ENCODE results near the gene SPOP. TPM values are rescaled to one million over a fixed set of nuclear protein-coding genes. Genes with fewer than 3 reads are reported as not detected.
"Not testable (repeated sequence)": the region's sequence is repeated elsewhere in the genome, so short reads cannot be mapped to it uniquely, and the experiment has no call there.

Gene SPOP
- total and polyA plus RNA-seq, 4 experiments from 2014 or later, result 83.1 to 126 (median 98.4) TPM

DNA sequence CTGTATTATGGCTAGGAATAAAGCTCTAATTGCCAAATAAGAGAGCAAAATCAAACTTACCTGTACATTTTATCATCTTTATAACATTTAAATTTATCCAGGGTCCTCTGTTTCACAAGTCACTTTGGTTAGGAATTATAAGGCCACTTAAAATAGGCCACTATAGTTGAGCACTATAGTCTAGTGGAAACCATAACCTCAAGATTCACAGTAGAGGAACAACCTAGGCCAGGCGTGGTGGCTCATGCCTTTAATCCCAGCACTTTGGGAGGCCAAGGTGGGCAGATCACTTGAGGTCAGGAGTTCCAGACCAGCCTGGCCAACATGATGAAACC is 31.9 kb downstream of the SPOP start:
- H3K27ac Mint-ChIP-seq, result peak overlapping the region in 4 of 7 donors; percentile 8 to 74 (median 61)

DNA sequence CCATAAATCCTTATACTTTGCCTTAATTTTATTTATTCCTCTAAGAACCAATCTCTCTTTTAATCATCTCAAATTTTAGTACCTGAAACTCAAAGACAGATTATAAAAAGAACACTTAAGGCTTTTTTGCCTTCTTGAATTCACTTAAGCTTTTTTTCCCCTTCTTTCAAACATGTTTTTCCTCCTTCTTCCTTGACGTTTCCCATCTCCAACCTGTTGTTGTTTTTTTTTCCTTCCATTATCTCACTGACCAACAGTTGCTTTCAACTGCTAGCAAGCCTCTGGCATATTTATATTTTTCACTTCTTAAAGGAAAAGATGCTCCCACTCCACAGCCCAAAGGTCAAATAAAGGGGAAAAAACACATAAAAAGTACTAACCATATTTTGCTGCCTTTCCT is 32.2 kb downstream of the SPOP start:
- peaks cover 28 to 61% (median 40%) of the 10 kb centered on the region in 4 donors for H3K4me1 Mint-ChIP-seq

More for the DNA sequence above, 31.9 kb downstream of the SPOP start:
- peaks cover 31% of the 10 kb centered on the region for H3K4me1 ChIP-seq (ENCODE audit: insufficient read depth, low read length)
- CTCF ChIA-PET (ENCODE audit: partially characterized antibody), result interaction anchor here (1.0 kb wide), 1 partner anchor 89 kb away, joined by 3 read pairs; no protein-coding TSS in a partner anchor
- H3K27me3 ChIP-seq (ENCODE audit: insufficient read depth, low read length); H3K27me3 Mint-ChIP-seq; H3K36me3 Mint-ChIP-seq; H3K9me3 Mint-ChIP-seq; H3K36me3 ChIP-seq (ENCODE audit: insufficient read depth, low read length); POLR2A ChIA-PET (ENCODE audit: partially characterized antibody); H3K9me3 ChIP-seq (ENCODE audit: control insufficient read depth in 1 of 2, low read length in 2 of 2); H3K27ac ChIP-seq (ENCODE audit: low read depth, low read length); DNase-seq; H3K4me3 ChIP-seq (ENCODE audit: low read length in 2 of 2): not testable (repeated sequence)
- Mint-ChIP-seq H3K4me3 (peak overlapping the region in 3 of 8 donors; percentile 16 to 50 (median 20)), H3K4me1 (peaks cover 28 to 61% (median 40%) of the 10 kb centered on the region in 4 donors)
- intact Hi-C loops (cut with micrococcal nuclease), result loop anchor here (10.0 kb wide), 1 partner anchor 51 kb away; no protein-coding TSS in a partner anchor

DNA sequence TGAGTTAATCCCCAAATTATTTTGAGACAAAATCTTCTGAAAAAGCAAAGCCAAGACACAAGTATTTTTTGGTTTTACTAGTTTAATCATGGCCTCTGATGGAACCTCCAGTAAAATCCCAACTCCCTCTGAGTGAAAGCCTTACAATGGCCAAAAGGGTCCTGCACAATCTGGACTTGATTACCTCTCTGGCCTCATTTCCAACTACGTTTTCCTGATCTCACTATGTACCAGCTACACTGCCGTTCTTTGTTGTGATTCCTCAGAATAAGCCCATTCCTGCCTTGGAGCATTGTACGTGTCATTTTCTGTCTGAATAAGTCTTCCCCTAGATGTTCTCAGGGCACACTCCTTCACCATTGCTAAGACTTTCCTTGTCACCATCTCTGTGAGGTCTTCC is 37.3 kb downstream of the SPOP start:
- no peaks in the 10 kb centered on the region for H3K9me3 ChIP-seq (ENCODE audit: control insufficient read depth in 1 of 2, low read length in 2 of 2)
- no peak overlapping the region for H3K27ac ChIP-seq (ENCODE audit: low read depth, low read length)
- intact Hi-C loops (cut with micrococcal nuclease), result loop anchor here (10.0 kb wide), 1 partner anchor 46 kb away; no protein-coding TSS in a partner anchor
- Mint-ChIP-seq H3K4me1 (peaks cover 17 to 47% (median 29%) of the 10 kb centered on the region in 4 donors), H3K9me3 (no peaks in the 10 kb centered on the region), H3K4me3 (no peak overlapping the region), H3K27me3 (no peaks in the 10 kb centered on the region), H3K36me3 (peaks cover 14 to 21% of the 10 kb centered on the region in 2 donors), H3K27ac (no peak overlapping the region)
- ChIA-PET POLR2A (ENCODE audit: partially characterized antibody) (no interaction called here), CTCF (ENCODE audit: partially characterized antibody) (no interaction called here)
- H3K4me3 ChIP-seq (ENCODE audit: low read length in 2 of 2), result no peak overlapping the region
- H3K36me3 ChIP-seq (ENCODE audit: insufficient read depth, low read length), result peaks cover 5% of the 10 kb centered on the region
- H3K4me1 ChIP-seq (ENCODE audit: insufficient read depth, low read length), result peaks cover 4% of the 10 kb centered on the region
- H3K27me3 ChIP-seq (ENCODE audit: insufficient read depth, low read length), result no peaks in the 10 kb centered on the region
- no peak for DNase-seq

More for the DNA sequence above, 32.2 kb downstream of the SPOP start:
- H3K9me3 Mint-ChIP-seq, result peaks cover 0 to 1% (median 0%) of the 10 kb centered on the region in 8 donors
- Histone ChIP-seq H3K9me3 (ENCODE audit: control insufficient read depth in 1 of 2, low read length in 2 of 2) (no peaks in the 10 kb centered on the region), H3K4me3 (ENCODE audit: low read length in 2 of 2) (no peak overlapping the region), H3K36me3 (ENCODE audit: insufficient read depth, low read length) (no peaks in the 10 kb centered on the region), H3K4me1 (ENCODE audit: insufficient read depth, low read length) (peaks cover 31% of the 10 kb centered on the region), H3K27ac (ENCODE audit: low read depth, low read length) (no peak overlapping the region), H3K27me3 (ENCODE audit: insufficient read depth, low read length) (no peaks in the 10 kb centered on the region)
- no peak for DNase-seq
- H3K4me3 Mint-ChIP-seq, result peak overlapping the region in 1 of 8 donors; percentile 39
- no peaks in the 10 kb centered on the region for H3K27me3 Mint-ChIP-seq
- intact Hi-C loops (cut with micrococcal nuclease), result loop anchor here (10.0 kb wide), 1 partner anchor 51 kb away; no protein-coding TSS in a partner anchor
- H3K36me3 Mint-ChIP-seq, result peaks cover 7 to 13% of the 10 kb centered on the region in 2 donors
- POLR2A ChIA-PET (ENCODE audit: partially characterized antibody), result no interaction called here
- CTCF ChIA-PET (ENCODE audit: partially characterized antibody), result no interaction called here
- peak overlapping the region; percentile 8 to 80 (median 45) for H3K27ac Mint-ChIP-seq

DNA sequence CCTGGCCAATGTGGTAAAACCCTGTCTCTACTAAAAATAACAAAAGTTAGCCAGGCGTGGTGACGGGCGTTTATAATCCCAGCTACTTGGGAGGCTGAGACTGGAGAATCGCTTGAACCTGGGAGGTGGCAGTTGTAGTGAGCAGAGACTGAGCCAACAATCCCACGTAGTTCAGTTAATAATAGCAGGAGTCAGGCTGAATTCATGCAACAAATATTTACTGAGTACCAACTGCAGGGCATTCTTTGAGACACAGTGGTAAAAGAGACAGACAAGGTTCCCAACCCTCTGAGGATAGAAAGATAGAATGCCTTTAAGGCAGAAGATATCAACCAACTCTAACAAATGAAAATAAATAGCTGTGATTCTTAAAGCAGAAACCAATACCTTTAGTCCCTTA is 39.1 kb downstream of the SPOP start:
- no peak overlapping the region for H3K4me3 Mint-ChIP-seq
- no peak for DNase-seq
- intact Hi-C loops (cut with micrococcal nuclease), result no loop called here
- no peaks in the 10 kb centered on the region for H3K9me3 Mint-ChIP-seq
- peaks cover 17 to 41% (median 30%) of the 10 kb centered on the region in 4 donors for H3K4me1 Mint-ChIP-seq
- H3K27me3 ChIP-seq (ENCODE audit: insufficient read depth, low read length), result no peaks in the 10 kb centered on the region
- H3K27me3 Mint-ChIP-seq, result no peaks in the 10 kb centered on the region
- H3K4me1 ChIP-seq (ENCODE audit: insufficient read depth, low read length), result no peaks in the 10 kb centered on the region
- H3K36me3 Mint-ChIP-seq, result peaks cover 19 to 21% of the 10 kb centered on the region in 2 donors
- no peak overlapping the region for H3K4me3 ChIP-seq (ENCODE audit: low read length in 2 of 2)
- H3K27ac ChIP-seq (ENCODE audit: low read depth, low read length), result no peak overlapping the region
- ChIA-PET POLR2A (ENCODE audit: partially characterized antibody) (no interaction called here), CTCF (ENCODE audit: partially characterized antibody) (no interaction called here)
- H3K36me3 ChIP-seq (ENCODE audit: insufficient read depth, low read length), result peaks cover 5% of the 10 kb centered on the region
- no peak overlapping the region for H3K27ac Mint-ChIP-seq
- no peaks in the 10 kb centered on the region for H3K9me3 ChIP-seq (ENCODE audit: control insufficient read depth in 1 of 2, low read length in 2 of 2)

GRCh38 chr17:49637739-49638138 is 40.2 kb downstream of the SPOP start:
- ChIA-PET CTCF (ENCODE audit: partially characterized antibody) (no interaction called here), POLR2A (ENCODE audit: partially characterized antibody) (no interaction called here)
- H3K27me3 Mint-ChIP-seq, result no peaks in the 10 kb centered on the region
- Histone ChIP-seq H3K27me3 (ENCODE audit: insufficient read depth, low read length) (no peaks in the 10 kb centered on the region), H3K9me3 (ENCODE audit: control insufficient read depth in 1 of 2, low read length in 2 of 2) (no peaks in the 10 kb centered on the region), H3K4me1 (ENCODE audit: insufficient read depth, low read length) (no peaks in the 10 kb centered on the region), H3K27ac (ENCODE audit: low read depth, low read length) (no peak overlapping the region), H3K4me3 (ENCODE audit: low read length in 2 of 2) (no peak overlapping the region), H3K36me3 (ENCODE audit: insufficient read depth, low read length) (peaks cover 5% of the 10 kb centered on the region)
- H3K9me3 Mint-ChIP-seq, result no peaks in the 10 kb centered on the region
- intact Hi-C loops (cut with micrococcal nuclease), result no loop called here
- peaks cover 16 to 34% (median 30%) of the 10 kb centered on the region in 4 donors for H3K4me1 Mint-ChIP-seq
- peaks cover 21 to 25% of the 10 kb centered on the region in 2 donors for H3K36me3 Mint-ChIP-seq
- peak overlapping the region in 1 of 7 donors; percentile 15 for H3K27ac Mint-ChIP-seq
- H3K4me3 Mint-ChIP-seq, result no peak overlapping the region
- DNase-seq, result no peak

- peaks cover under 1% of the 10 kb centered on the region for H3K4me1 ChIP-seq (ENCODE audit: insufficient read depth, low read length)
- CTCF ChIA-PET (ENCODE audit: partially characterized antibody), result no interaction called here
- H3K36me3 Mint-ChIP-seq, result peaks cover 22% of the 10 kb centered on the region in 2 donors
Observed at GRCh38 chr17:49637050-49637449, 40.8 kb downstream of the SPOP start.

DNA sequence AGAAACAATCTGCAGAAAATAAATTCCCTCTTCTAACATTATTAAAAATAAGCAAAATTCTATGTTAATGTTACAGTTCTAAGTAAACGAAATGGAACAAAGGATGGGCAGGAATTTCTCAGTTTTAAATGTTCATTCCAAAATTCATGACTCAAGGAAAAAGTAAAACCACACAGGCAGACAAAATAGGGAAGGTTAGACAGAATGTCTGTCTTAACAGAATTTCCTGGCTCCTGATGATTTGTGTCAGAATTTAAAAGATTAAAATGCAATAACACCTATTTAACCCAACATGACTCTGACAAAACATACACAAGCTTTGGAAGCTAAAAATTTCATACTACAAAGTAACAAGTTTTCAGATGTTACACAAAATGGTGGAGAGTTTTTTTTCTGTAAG is 42.8 kb downstream of the SPOP start:
- no peaks in the 10 kb centered on the region for H3K27me3 Mint-ChIP-seq
- POLR2A ChIA-PET (ENCODE audit: partially characterized antibody), result interaction anchor here (0.6 kb wide), 1 partner anchor 60 kb away, joined by 3 read pairs; the partner anchor contains the start of gene NXPH3
- Histone ChIP-seq H3K36me3 (ENCODE audit: insufficient read depth, low read length) (peaks cover 5% of the 10 kb centered on the region), H3K4me3 (ENCODE audit: low read length in 2 of 2) (no peak overlapping the region), H3K27ac (ENCODE audit: low read depth, low read length) (no peak overlapping the region), H3K9me3 (ENCODE audit: control insufficient read depth in 1 of 2, low read length in 2 of 2) (no peaks in the 10 kb centered on the region), H3K27me3 (ENCODE audit: insufficient read depth, low read length) (no peaks in the 10 kb centered on the region), H3K4me1 (ENCODE audit: insufficient read depth, low read length) (peaks cover 7% of the 10 kb centered on the region)
- H3K36me3 Mint-ChIP-seq, result peaks cover 15 to 17% of the 10 kb centered on the region in 2 donors
- H3K9me3 Mint-ChIP-seq, result no peaks in the 10 kb centered on the region
- H3K4me1 Mint-ChIP-seq, result peaks cover 17 to 29% (median 28%) of the 10 kb centered on the region in 4 donors
- H3K4me3 Mint-ChIP-seq, result no peak overlapping the region
- CTCF ChIA-PET (ENCODE audit: partially characterized antibody), result no interaction called here
- intact Hi-C loops (cut with micrococcal nuclease), result no loop called here
- no peak for DNase-seq
- H3K27ac Mint-ChIP-seq, result no peak overlapping the region

More at GRCh38 chr17:49637050-49637449, 40.8 kb downstream of the SPOP start:
- Histone ChIP-seq H3K4me3 (ENCODE audit: low read length in 2 of 2) (no peak overlapping the region), H3K9me3 (ENCODE audit: control insufficient read depth in 1 of 2, low read length in 2 of 2) (no peaks in the 10 kb centered on the region), H3K27me3 (ENCODE audit: insufficient read depth, low read length) (no peaks in the 10 kb centered on the region), H3K27ac (ENCODE audit: low read depth, low read length) (no peak overlapping the region), H3K36me3 (ENCODE audit: insufficient read depth, low read length) (peaks cover 5% of the 10 kb centered on the region)
- intact Hi-C loops (cut with micrococcal nuclease), result no loop called here
- no peaks in the 10 kb centered on the region for H3K27me3 Mint-ChIP-seq
- POLR2A ChIA-PET (ENCODE audit: partially characterized antibody), result no interaction called here
- H3K4me1 Mint-ChIP-seq, result peaks cover 13 to 31% (median 26%) of the 10 kb centered on the region in 4 donors
- DNase-seq, result no peak
- H3K9me3 Mint-ChIP-seq, result no peaks in the 10 kb centered on the region
- no peak overlapping the region for H3K4me3 Mint-ChIP-seq
- no peak overlapping the region for H3K27ac Mint-ChIP-seq

Data from CD4-positive, alpha-beta memory T cell (primary cell).